ENCODE results near the gene HS6ST3.

HS6ST3 gene

GRCh38 chr13:96279904-96280303 is 190.0 kb downstream of the HS6ST3 start:
- H3K4me3 Mint-ChIP-seq, result no peak overlapping the region
- ATAC-seq (no peak), DNase-seq (no peak)
- H3K27ac Mint-ChIP-seq, result no peak overlapping the region
- H3K27me3 Mint-ChIP-seq, result no peaks in the 10 kb centered on the region
- peaks cover 11% of the 10 kb centered on the region for H3K9me3 Mint-ChIP-seq
- no peaks in the 10 kb centered on the region for H3K36me3 Mint-ChIP-seq (ENCODE audit: low read depth)
- no peaks in the 10 kb centered on the region for H3K4me1 Mint-ChIP-seq

GRCh38 chr13:96284971-96285370 is 195.1 kb downstream of the HS6ST3 start:
- ATAC-seq, result no peak
- no peaks in the 10 kb centered on the region for H3K27me3 Mint-ChIP-seq
- no peaks in the 10 kb centered on the region for H3K36me3 Mint-ChIP-seq (ENCODE audit: low read depth)
- no peak overlapping the region for H3K27ac Mint-ChIP-seq
- no peak for DNase-seq
- H3K4me1 Mint-ChIP-seq, result no peaks in the 10 kb centered on the region
- peaks cover 3% of the 10 kb centered on the region for H3K9me3 Mint-ChIP-seq
- no peak overlapping the region for H3K4me3 Mint-ChIP-seq

GRCh38 chr13:96285729-96286128 is 195.8 kb downstream of the HS6ST3 start:
- Mint-ChIP-seq H3K9me3 (peaks cover 3% of the 10 kb centered on the region), H3K36me3 (ENCODE audit: low read depth) (no peaks in the 10 kb centered on the region), H3K4me1 (no peaks in the 10 kb centered on the region), H3K27ac (no peak overlapping the region), H3K4me3 (no peak overlapping the region), H3K27me3 (no peaks in the 10 kb centered on the region)
- ATAC-seq (no peak), DNase-seq (no peak)

GRCh38 chr13:96294930-96295881 is 205.3 kb downstream of the HS6ST3 start:
- DNase-seq, result no peak
- no peaks in the 10 kb centered on the region for H3K27me3 Mint-ChIP-seq
- no peaks in the 10 kb centered on the region for H3K36me3 Mint-ChIP-seq (ENCODE audit: low read depth)
- H3K4me1 Mint-ChIP-seq, result no peaks in the 10 kb centered on the region
- no peak for ATAC-seq
- no peak overlapping the region for H3K4me3 Mint-ChIP-seq
- H3K27ac Mint-ChIP-seq, result no peak overlapping the region
- H3K9me3 Mint-ChIP-seq, result peaks cover 5% of the 10 kb centered on the region

- ATAC-seq (no peak), DNase-seq (no peak)
- H3K27ac Mint-ChIP-seq, result no peak overlapping the region
- no peaks in the 10 kb centered on the region for H3K27me3 Mint-ChIP-seq
- H3K9me3 Mint-ChIP-seq, result peaks cover 5% of the 10 kb centered on the region
- H3K4me3 Mint-ChIP-seq, result no peak overlapping the region
- no peaks in the 10 kb centered on the region for H3K36me3 Mint-ChIP-seq (ENCODE audit: low read depth)
- no peaks in the 10 kb centered on the region for H3K4me1 Mint-ChIP-seq
Measured at GRCh38 chr13:96297360-96297759, 207.5 kb downstream of the HS6ST3 start.

- Mint-ChIP-seq H3K27me3 (no peaks in the 10 kb centered on the region), H3K9me3 (peaks cover 5% of the 10 kb centered on the region), H3K4me1 (no peaks in the 10 kb centered on the region), H3K27ac (no peak overlapping the region), H3K4me3 (no peak overlapping the region), H3K36me3 (ENCODE audit: low read depth) (no peaks in the 10 kb centered on the region)
- ATAC-seq (no peak), DNase-seq (no peak)
Measured at GRCh38 chr13:96299235-96299634, 209.3 kb downstream of the HS6ST3 start.

- Mint-ChIP-seq H3K27ac (no peak overlapping the region), H3K4me1 (no peaks in the 10 kb centered on the region), H3K36me3 (ENCODE audit: low read depth) (no peaks in the 10 kb centered on the region), H3K27me3 (no peaks in the 10 kb centered on the region), H3K4me3 (no peak overlapping the region), H3K9me3 (no peaks in the 10 kb centered on the region)
- no peak for ATAC-seq
- no peak for DNase-seq
Measured at GRCh38 chr13:96308568-96308967, 218.7 kb downstream of the HS6ST3 start.

- Mint-ChIP-seq H3K4me1 (no peaks in the 10 kb centered on the region), H3K4me3 (no peak overlapping the region), H3K36me3 (ENCODE audit: low read depth) (no peaks in the 10 kb centered on the region), H3K9me3 (no peaks in the 10 kb centered on the region), H3K27ac (no peak overlapping the region), H3K27me3 (no peaks in the 10 kb centered on the region)
- no peak for DNase-seq
- ATAC-seq, result no peak
Measured at GRCh38 chr13:96314974-96315373, 225.1 kb downstream of the HS6ST3 start.

GRCh38 chr13:96338030-96338429 is 248.1 kb downstream of the HS6ST3 start:
- ATAC-seq, result no peak
- Mint-ChIP-seq H3K4me1 (no peaks in the 10 kb centered on the region), H3K27me3 (no peaks in the 10 kb centered on the region), H3K36me3 (ENCODE audit: low read depth) (no peaks in the 10 kb centered on the region), H3K4me3 (no peak overlapping the region), H3K9me3 (peaks cover 20% of the 10 kb centered on the region), H3K27ac (no peak overlapping the region)
- no peak for DNase-seq

GRCh38 chr13:96342286-96342685 is 252.4 kb downstream of the HS6ST3 start:
- H3K27ac Mint-ChIP-seq, result no peak overlapping the region
- H3K4me1 Mint-ChIP-seq, result no peaks in the 10 kb centered on the region
- H3K27me3 Mint-ChIP-seq, result no peaks in the 10 kb centered on the region
- H3K9me3 Mint-ChIP-seq, result peaks cover 18% of the 10 kb centered on the region
- H3K36me3 Mint-ChIP-seq (ENCODE audit: low read depth), result no peaks in the 10 kb centered on the region
- no peak for DNase-seq
- H3K4me3 Mint-ChIP-seq, result no peak overlapping the region
- ATAC-seq, result no peak

- Mint-ChIP-seq H3K4me3 (no peak overlapping the region), H3K27me3 (no peaks in the 10 kb centered on the region), H3K9me3 (peaks cover 18% of the 10 kb centered on the region), H3K36me3 (ENCODE audit: low read depth) (no peaks in the 10 kb centered on the region), H3K4me1 (no peaks in the 10 kb centered on the region), H3K27ac (no peak overlapping the region)
- ATAC-seq (no peak), DNase-seq (no peak)
Measured at GRCh38 chr13:96342852-96343465, 253.1 kb downstream of the HS6ST3 start.

GRCh38 chr13:96346921-96347320 is 257.0 kb downstream of the HS6ST3 start:
- Mint-ChIP-seq H3K4me1 (no peaks in the 10 kb centered on the region), H3K9me3 (peaks cover 11% of the 10 kb centered on the region), H3K27me3 (no peaks in the 10 kb centered on the region), H3K27ac (no peak overlapping the region), H3K4me3 (no peak overlapping the region), H3K36me3 (ENCODE audit: low read depth) (no peaks in the 10 kb centered on the region)
- ATAC-seq, result no peak
- no peak for DNase-seq

GRCh38 chr13:96373597-96373996 is 283.7 kb downstream of the HS6ST3 start:
- H3K27ac Mint-ChIP-seq, result no peak overlapping the region
- H3K4me3 Mint-ChIP-seq, result no peak overlapping the region
- H3K4me1 Mint-ChIP-seq, result no peaks in the 10 kb centered on the region
- no peaks in the 10 kb centered on the region for H3K36me3 Mint-ChIP-seq (ENCODE audit: low read depth)
- DNase-seq, result no peak
- no peak for ATAC-seq
- H3K9me3 Mint-ChIP-seq, result peaks cover 9% of the 10 kb centered on the region
- no peaks in the 10 kb centered on the region for H3K27me3 Mint-ChIP-seq

GRCh38 chr13:96377835-96378234 is 287.9 kb downstream of the HS6ST3 start:
- Mint-ChIP-seq H3K4me1 (no peaks in the 10 kb centered on the region), H3K4me3 (no peak overlapping the region), H3K9me3 (peaks cover 11% of the 10 kb centered on the region), H3K36me3 (ENCODE audit: low read depth) (no peaks in the 10 kb centered on the region), H3K27me3 (no peaks in the 10 kb centered on the region), H3K27ac (no peak overlapping the region)
- no peak for ATAC-seq
- DNase-seq, result no peak

- H3K27me3 Mint-ChIP-seq, result no peaks in the 10 kb centered on the region
- DNase-seq (no peak), ATAC-seq (no peak)
- H3K4me1 Mint-ChIP-seq, result no peaks in the 10 kb centered on the region
- no peaks in the 10 kb centered on the region for H3K36me3 Mint-ChIP-seq (ENCODE audit: low read depth)
- H3K27ac Mint-ChIP-seq, result no peak overlapping the region
- H3K9me3 Mint-ChIP-seq, result peaks cover 14% of the 10 kb centered on the region
- H3K4me3 Mint-ChIP-seq, result no peak overlapping the region
Measured at GRCh38 chr13:96379967-96380366, 290.1 kb downstream of the HS6ST3 start.

Measured in activated naive CD8-positive, alpha-beta T cell treated with anti-CD3 and anti-CD28 coated beads, Interleukin-2, amount 50 U/mL, for 24 hours (primary cell).